Stimulated activated CD8-positive, alpha-beta memory T cell treated with anti-CD3 and anti-CD28 coated beads, Interleukin-15, amount 100 ng/mL, for 48 hours (primary cell): ENCODE results near the gene MINDY2.

Experiments used
- DNase-seq, 2 donors: peaks; one replicate each; pipeline ENCODE4 v3.0.0-alpha.2; 2020; ENCODE audit warnings: low read depth in 2 of 2

Gene MINDY2

GRCh38 chr15:58770857-58771620, at the start of gene MINDY2:
TSS of gene MINDY2 (plus strand) at chr15:58771302. CDS start at chr15:58771396, 94 bp downstream.
- DNase-seq: peak; percentile 95 to 99

GRCh38 chr15:58724466-58724865, 46.6 kb upstream of the MINDY2 start:
- DNase-seq: no peak

GRCh38 chr15:58726867-58727266, 44.2 kb upstream of the MINDY2 start:
- no peak for DNase-seq

- no peak for DNase-seq
Measured at GRCh38 chr15:58731756-58732535, 39.2 kb upstream of the MINDY2 start.

- DNase-seq: no peak
Measured at GRCh38 chr15:58732625-58733363, 38.3 kb upstream of the MINDY2 start.

GRCh38 chr15:58734859-58735258, 36.2 kb upstream of the MINDY2 start:
- DNase-seq: no peak

GRCh38 chr15:58736018-58736643, 35.0 kb upstream of the MINDY2 start:
- DNase-seq: no peak

GRCh38 chr15:58737298-58737697, 33.8 kb upstream of the MINDY2 start:
- no peak for DNase-seq

- DNase-seq: no peak
Measured at GRCh38 chr15:58738046-58738707, 32.9 kb upstream of the MINDY2 start.

- no peak for DNase-seq
Measured at GRCh38 chr15:58740436-58740835, 30.7 kb upstream of the MINDY2 start.

GRCh38 chr15:58741032-58741431, 30.1 kb upstream of the MINDY2 start:
- no peak for DNase-seq

GRCh38 chr15:58742022-58742813, 28.9 kb upstream of the MINDY2 start:
- no peak for DNase-seq

- DNase-seq: no peak
Measured at GRCh38 chr15:58742819-58743502, 28.1 kb upstream of the MINDY2 start.

- DNase-seq: no peak
Measured at GRCh38 chr15:58746174-58746573, 24.9 kb upstream of the MINDY2 start.

GRCh38 chr15:58748040-58748851, 22.9 kb upstream of the MINDY2 start:
- peak in 1 of 2 donors; percentile 15 for DNase-seq

- peak; percentile 8 to 13 for DNase-seq
Measured at GRCh38 chr15:58748852-58749531, 22.1 kb upstream of the MINDY2 start.

GRCh38 chr15:58749532-58750337, 21.4 kb upstream of the MINDY2 start, which contains the start of gene ADAM10:
TSS of gene ADAM10 (minus strand) at chr15:58749707. CDS start at chr15:58749534, 173 bp downstream.
- peak; percentile 99 to 100 for DNase-seq
